A673 (cell line): ENCODE data around the gene DLG4. TPM values are rescaled to one million over a fixed set of nuclear protein-coding genes. Genes with fewer than 3 reads are reported as not detected.

Experiments
- Bru-seq: library from RNA; stranded (reverse); fragments of 400-500 nt; gene quantifications from one replicate; lab custom pipeline; 2021; lab: Mats Ljungman, UMichigan
- BruChase-seq, 2 experiments: library from RNA; stranded (reverse); fragments of 400-500 nt; gene quantifications; one replicate each; lab custom pipeline; 2021; lab: Mats Ljungman, UMichigan
- BruUV-seq: library from RNA; stranded (reverse); fragments of 400-500 nt; replicated peaks from 2 replicates; lab custom pipeline; 2021; lab: Mats Ljungman, UMichigan
- CTCF ChIA-PET: fragments of 300-600 bp; sonication (Branson Sonifier 250); formaldehyde crosslinking; loops from one replicate; lab custom pipeline; 2022; ENCODE audit warnings: antibody characterized with exemption; lab: Charles Lee
- POLR2A ChIA-PET: fragments of 300-600 bp; sonication (Branson Sonifier 250); formaldehyde crosslinking; loops from one replicate; lab custom pipeline; 2022; ENCODE audit warnings: antibody characterized with exemption; ENCODE audit not compliant: low non-redundant PET; lab: Charles Lee
- DNase-seq: peaks from one replicate; pipeline ENCODE4 v3.0.0-alpha.2; 2015; ENCODE audit warnings: low spot score
- H3K27ac ChIP-seq: fragments of 200-600 bp; sonication (generic); 2 replicates; pipeline ENCODE4 v1.5.1; 2016; ENCODE audit warnings: mixed run types, low read depth, mild to moderate bottlenecking, mixed read lengths, antibody characterized with exemption, low read length; ENCODE audit not compliant: poor library complexity, severe bottlenecking
- H3K27me3 ChIP-seq: fragments of 200-600 bp; sonication (generic); replicated peaks from 2 replicates; pipeline ENCODE4 v1.6.1; 2017; ENCODE audit warnings: mixed run types, low read depth, mild to moderate bottlenecking, mixed read lengths, antibody characterized with exemption, low read length; ENCODE audit not compliant: insufficient read depth, poor library complexity
- H3K36me3 ChIP-seq: fragments of 200-600 bp; sonication (generic); 2 replicates; pipeline ENCODE4 v1.6.1; 2016; ENCODE audit warnings: mixed run types, mild to moderate bottlenecking, mixed read lengths, antibody characterized with exemption, low read length; ENCODE audit not compliant: insufficient read depth, poor library complexity, severe bottlenecking
- H3K4me1 ChIP-seq: fragments of 200-600 bp; sonication (generic); 2 replicates; pipeline ENCODE4 v1.6.1; 2017; ENCODE audit warnings: mixed run types, mild to moderate bottlenecking, mixed read lengths, antibody characterized with exemption, low read length; ENCODE audit not compliant: insufficient read depth, poor library complexity, severe bottlenecking
- H3K4me3 ChIP-seq: fragments of 200-600 bp; sonication (generic); 2 replicates; pipeline ENCODE4 v1.5.1; 2016; ENCODE audit warnings: low read depth, mixed run types, mild to moderate bottlenecking, mixed read lengths, low read length; ENCODE audit not compliant: poor library complexity, severe bottlenecking
- H3K9me3 ChIP-seq: fragments of 200-600 bp; sonication (generic); 2 replicates; pipeline ENCODE4 v1.6.1; 2016; ENCODE audit warnings: mixed run types, low read depth, mild to moderate bottlenecking, mixed read lengths, antibody characterized with exemption, low read length; ENCODE audit not compliant: poor library complexity, severe bottlenecking
- CTCF ChIP-seq: fragments of 300-800, 200-600 bp; sonication (generic); conservative IDR thresholded peaks from 2 replicates; pipeline ENCODE4 v1.5.1; 2017; ENCODE audit warnings: low read depth, mild to moderate bottlenecking, antibody characterized with exemption, low read length, moderate library complexity, mixed read lengths
- EZH2 ChIP-seq: fragments of 200-600 bp; sonication (generic); IDR thresholded peaks from 2 replicates; pipeline ENCODE4 v1.6.1; 2017; ENCODE audit warnings: borderline replicate concordance, low read depth, mild to moderate bottlenecking, mixed read lengths, antibody characterized with exemption, low read length; ENCODE audit not compliant: poor library complexity, severe bottlenecking
- intact Hi-C: fragments of 100-400 bp; cut with micrococcal nuclease; formaldehyde crosslinking; loops from one replicate; pipeline ENCODE4 v1.10.0; 2022; ENCODE audit not compliant: unreplicated experiment
- long read RNA-seq: library from polyadenylated mRNA; stranded (forward); transcript quantifications from one replicate; pipeline ENCODE4 v2.0.0, GENCODE V29; 2022
- total RNA-seq: library from RNA; stranded (reverse); gene quantifications from 2 replicates; pipeline ENCODE4 v1.2.3, GENCODE V29; 2021

DLG4 gene
- total RNA-seq: 74.7 and 86.6 TPM in 2 replicates
- percentile 65 among the genes with signal in this experiment for Bru-seq, nascent RNA
- percentile 77 among the genes with signal in this experiment for BruChase-seq, experiment 1, labeled RNA remaining after a 2-hour chase
- percentile 90 among the genes with signal in this experiment for BruChase-seq, experiment 2, labeled RNA remaining after a 6-hour chase
- long read RNA-seq, partial matches to known transcripts: 0 of 1 reads
- long read RNA-seq, other reads (novel, unspliced or antisense): 0 of 1 reads

DNA sequence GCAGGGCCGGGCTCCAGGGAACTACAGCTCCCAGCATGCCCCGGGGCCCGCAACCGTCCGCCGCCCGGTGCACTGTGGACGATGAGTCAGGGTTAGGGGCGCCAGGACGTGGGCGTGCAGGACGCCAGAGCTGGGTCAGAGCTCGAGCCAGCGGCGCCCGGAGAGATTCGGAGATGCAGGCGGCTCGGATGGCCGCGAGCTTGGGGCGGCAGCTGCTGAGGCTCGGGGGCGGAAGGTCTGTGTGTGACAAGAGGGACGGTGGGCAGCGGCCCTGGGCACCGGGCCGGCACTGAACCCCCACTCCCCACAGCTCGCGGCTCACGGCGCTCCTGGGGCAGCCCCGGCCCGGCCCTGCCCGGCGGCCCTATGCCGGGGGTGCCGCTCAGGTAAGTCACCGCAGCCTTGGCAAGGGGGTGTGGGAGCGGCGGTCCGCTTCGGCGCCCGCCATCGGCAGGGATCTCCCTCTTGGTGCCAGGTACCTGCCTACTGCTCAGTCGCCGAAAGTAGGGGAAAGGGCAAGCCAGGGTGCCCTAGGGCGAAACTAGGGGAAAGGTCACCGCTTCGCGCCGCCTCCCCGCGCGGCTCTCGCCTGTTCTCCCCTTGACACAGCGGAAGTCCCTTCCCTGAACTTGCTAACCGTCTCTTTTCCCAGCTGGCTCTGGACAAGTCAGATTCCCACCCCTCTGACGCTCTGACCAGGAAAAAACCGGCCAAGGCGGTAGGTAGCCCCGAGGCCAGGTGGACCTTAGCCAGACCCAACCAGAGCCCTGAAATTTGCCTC lies at the start of gene DLG4, which contains the start of gene ACADVL:
Gene DLG4, minus strand, starts transcription at position 25 of the 781 bp plus-strand sequence.
Gene ACADVL, plus strand, starts transcription at position 127 of the 781 bp plus-strand sequence. Its CDS starts 47 bp downstream, at position 174.
- H3K36me3 ChIP-seq: peaks cover 40% of the 10 kb centered on the region
- TF ChIP-seq CTCF (no peak), EZH2 (no peak)
- ChIA-PET CTCF (interaction anchor here (0.6 to 2.0 kb wide), 5 partner anchors 16 to 151 kb away, joined by 3 to 13 read pairs (median 5); no protein-coding TSS in a partner anchor), POLR2A (interaction anchor here (0.5 to 0.7 kb wide), 3 partner anchors 14 to 609 kb away, joined by 3 to 4 read pairs (median 3); partner anchors contain the start of gene DVL2)
- no peaks in the 10 kb centered on the region for H3K27me3 ChIP-seq
- H3K4me1 ChIP-seq: peaks cover 36% of the 10 kb centered on the region
- peak within 1 kb of the TSS; percentile 94 for H3K4me3 ChIP-seq
- DNase-seq: peak; percentile 85
- peak within 1 kb of the TSS; percentile 93 for H3K27ac ChIP-seq
- H3K9me3 ChIP-seq: no peaks in the 10 kb centered on the region
- intact Hi-C loops: no loop called here
- no TSS peak for BruUV-seq

DNA sequence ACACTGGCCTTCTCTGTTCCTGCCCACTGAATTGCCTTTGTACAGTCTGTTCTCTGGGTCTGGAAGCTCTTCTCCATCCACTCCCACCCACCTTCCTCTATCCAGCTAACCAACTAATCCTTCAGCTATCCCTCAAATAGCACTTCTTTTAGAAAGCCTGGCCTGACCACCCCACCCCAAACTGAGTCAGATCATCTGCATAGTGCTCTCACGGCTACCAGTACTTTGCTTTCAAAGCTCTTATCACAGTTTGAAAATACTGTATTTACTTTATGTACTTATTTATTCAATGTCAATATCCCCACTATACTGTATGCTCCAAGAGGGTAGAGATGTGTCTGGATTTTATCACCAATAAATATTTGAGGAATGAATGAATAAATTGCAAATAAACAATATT lies 47.1 kb upstream of the DLG4 start:
- ChIA-PET CTCF (no interaction called here), POLR2A (no interaction called here)
- no peak overlapping the region for H3K4me3 ChIP-seq
- H3K36me3 ChIP-seq: no peaks in the 10 kb centered on the region
- TF ChIP-seq CTCF (no peak), EZH2 (no peak)
- intact Hi-C loops: no loop called here
- H3K27ac ChIP-seq: no peak overlapping the region
- no peaks in the 10 kb centered on the region for H3K9me3 ChIP-seq
- peaks cover 5% of the 10 kb centered on the region for H3K4me1 ChIP-seq
- no peak for DNase-seq
- H3K27me3 ChIP-seq: no peaks in the 10 kb centered on the region
- no TSS peak for BruUV-seq

- DNase-seq: no peak
- no TSS peak for BruUV-seq
- Histone ChIP-seq H3K27me3 (no peaks in the 10 kb centered on the region), H3K9me3 (no peaks in the 10 kb centered on the region), H3K4me3 (no peak overlapping the region), H3K27ac (no peak overlapping the region), H3K36me3 (peaks cover 6% of the 10 kb centered on the region), H3K4me1 (peaks cover 15% of the 10 kb centered on the region)
- intact Hi-C loops: no loop called here
- TF ChIP-seq CTCF (no peak), EZH2 (no peak)
- POLR2A ChIA-PET: no interaction called here
- CTCF ChIA-PET: no interaction called here
Measured at GRCh38 chr17:7263801-7264078, 44.1 kb upstream of the DLG4 start.
